Heart left ventricle (tissue), 16 donors: Measurements from ENCODE around the gene CUEDC2. TPM values are rescaled to one million over a fixed set of nuclear protein-coding genes. Genes with fewer than 3 reads are reported as not detected.

Experiments
- ATAC-seq, 4 donors: fragments of 200-7000 bp; cut with Tn5 transposase; one replicate each; pipeline ENCODE4 v1.9.1; 2020 to 2022; ENCODE audit warnings: moderate library complexity in 4 of 4, mild to moderate bottlenecking in 3 of 4, moderate number of reproducible peaks in 1 of 4
- DNase-seq, 5 donors: peaks; one replicate each; pipeline ENCODE4 v3.0.0-alpha.2; 2020
- H3K27ac ChIP-seq, 12 donors: fragments of 200-600 bp; sonication (generic) in 4 of 12; one replicate each; pipeline versions ENCODE4 v1.5.0 to v1.8.0; 2016 to 2022; ENCODE audit warnings: mild to moderate bottlenecking in 2 of 12
- H3K27me3 ChIP-seq, 9 donors: fragments of 200-600 bp; sonication (generic) in 2 of 9; one replicate each; pipeline versions ENCODE4 v1.5.1 to v1.8.0; 2016 to 2022; ENCODE audit warnings: mild to moderate bottlenecking in 3 of 9
- H3K36me3 ChIP-seq, 9 donors: fragments of 200-600 bp; sonication (generic) in 2 of 9; one replicate each; pipeline versions ENCODE4 v1.5.0 to v1.8.0; 2018 to 2022; ENCODE audit warnings: mild to moderate bottlenecking in 2 of 9
- H3K4me1 ChIP-seq, 12 donors: fragments of 200-600 bp; sonication (generic) in 4 of 12; one replicate each; pipeline versions ENCODE4 v1.5.0 to v1.8.0; 2016 to 2022; ENCODE audit warnings: mild to moderate bottlenecking in 3 of 12
- H3K4me3 ChIP-seq, 12 donors: fragments of 200-600 bp; sonication (generic) in 4 of 12; one replicate each; pipeline versions ENCODE4 v1.5.0 to v1.8.0; 2017 to 2022; ENCODE audit warnings: mild to moderate bottlenecking in 9 of 12, moderate library complexity in 4 of 12
- H3K9me3 ChIP-seq, 12 donors: fragments of 200-600 bp; sonication (generic) in 4 of 12; one replicate each; pipeline versions ENCODE4 v1.5.0 to v1.8.0; 2016 to 2022; ENCODE audit warnings: mild to moderate bottlenecking in 1 of 12
- POLR2A ChIP-seq, 2 donors: fragments of 450-650 bp; IDR thresholded peaks; one replicate each; pipeline ENCODE4 v1.6.1; 2017; ENCODE audit warnings: antibody characterized with exemption in 2 of 2, mild to moderate bottlenecking in 2 of 2, moderate library complexity in 2 of 2
- WGBS, 4 donors: extraction: QIAGEN DNeasy Blood & Tissue Kit in 2 of 4; methylation state at CpG; one replicate each; pipeline versions ENCODE4 v1.1.5 to v1.1.7; 2013 to 2018; 5-methylcytosine and 5-hydroxymethylcytosine counted together
- intact Hi-C, 10 donors: fragments of 100-400 bp; cut with DNase I; formaldehyde crosslinking; loops; one replicate each; pipeline versions ENCODE4 v1.11.1 to v1.14.2; 2022
- polyA plus RNA-seq, 2 donors: library from polyadenylated mRNA; stranded (reverse); fragments of 200-250 nt; gene quantifications; one replicate each; pipeline ENCODE4 v1.2.3, GENCODE V29; 2013
- total RNA-seq, 9 donors: library from RNA; depleted of rRNA in 2 of 9; stranded (reverse); fragments of >200 nt in 2 of 9; fragmentation: NEBNext Ultra II Directional in 3 of 9; extraction: Animal tissue kit (Norgen Biotek cat#: 25700) in 3 of 9; gene quantifications; one replicate each; pipeline versions ENCODE4 v1.1.0 to v1.2.4, GENCODE V29; 2016 to 2023
- TF ChIP-seq, protein P1 (sequence below), 12 donors: fragments of 200-600 bp; sonication (generic) in 4 of 12; IDR thresholded peaks; one replicate each; pipeline versions ENCODE4 v1.5.0 to v1.8.0; 2018 to 2022; ENCODE audit warnings: antibody characterized with exemption in 12 of 12, mild to moderate bottlenecking in 5 of 12
- donor health status: ischemic (EF 13 %, LVEDD 7.1; RV severe dilation, severe dysfunction).
- donor health status: healthy with polysubstance abuse.
- donor health status: DM: no; HTN: yes; CAD: no.
- donor health status: DM: no; HTN: no; CAD: no.
- donor health status: ischemic (EF 25% LVEDD 6.9; RV normal size, moderate dysfunction).
- donor health status: ischemic (EF 25% LVEDD 5.7; RV mildly dilated, moderate dysfunction).
- donor health status: healthy.
- donor health status: DM: yes; HTN: yes; CAD: no.
- donor health status: ischemic (EF 35%, LVEDD 5.7; RV mildly dilated, moderate dysfunction).
- donor health status: nonischemic (EF 11% LVEDD 7.7; RV severe dilation, severe dysfunction).
- donor health status: DM: yes; HTN: yes; CAD: no.
- donor health status: PGD.
- donor health status: ischemic (EF 29% LVEDD 5.4; RV normal size, mild dysfunction).
- donor health status: nonischemic (EF 23%, LVEDD 6.1; RV moderate dilation, normal function).

Gene CUEDC2
- total and polyA plus RNA-seq, 11 donors: 62.0 to 107 (median 79.2) TPM

DNA sequence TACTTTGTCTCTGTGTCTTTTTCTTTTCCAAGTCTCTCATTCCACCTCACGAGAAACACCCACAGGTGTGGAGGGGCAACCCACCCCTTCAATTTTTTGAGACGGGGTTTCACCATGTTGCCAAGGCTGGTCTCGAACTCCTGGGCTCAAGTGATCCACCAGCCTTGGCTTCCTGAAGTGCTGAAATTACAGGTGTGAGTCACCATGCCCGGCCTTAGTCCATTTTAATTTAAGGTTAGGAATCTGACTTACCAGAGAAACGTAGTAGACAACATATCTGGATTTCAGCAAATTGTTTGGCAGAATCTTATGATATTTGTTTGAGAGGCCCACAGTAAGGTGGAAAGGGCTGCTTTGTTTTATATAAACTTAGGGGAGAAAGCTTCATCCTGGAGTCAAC is 40.1 kb downstream of the CUEDC2 start:
- WGBS, 4 donors: 89 to 93% (median 90%) methylated on average over 5 of the region's 5 CpGs
- H3K36me3 ChIP-seq: peaks cover 0 to 8% (median 0%) of the 10 kb centered on the region in 9 donors
- DNase-seq (no peak), ATAC-seq (no peak)
- TF ChIP-seq, protein P1, sequence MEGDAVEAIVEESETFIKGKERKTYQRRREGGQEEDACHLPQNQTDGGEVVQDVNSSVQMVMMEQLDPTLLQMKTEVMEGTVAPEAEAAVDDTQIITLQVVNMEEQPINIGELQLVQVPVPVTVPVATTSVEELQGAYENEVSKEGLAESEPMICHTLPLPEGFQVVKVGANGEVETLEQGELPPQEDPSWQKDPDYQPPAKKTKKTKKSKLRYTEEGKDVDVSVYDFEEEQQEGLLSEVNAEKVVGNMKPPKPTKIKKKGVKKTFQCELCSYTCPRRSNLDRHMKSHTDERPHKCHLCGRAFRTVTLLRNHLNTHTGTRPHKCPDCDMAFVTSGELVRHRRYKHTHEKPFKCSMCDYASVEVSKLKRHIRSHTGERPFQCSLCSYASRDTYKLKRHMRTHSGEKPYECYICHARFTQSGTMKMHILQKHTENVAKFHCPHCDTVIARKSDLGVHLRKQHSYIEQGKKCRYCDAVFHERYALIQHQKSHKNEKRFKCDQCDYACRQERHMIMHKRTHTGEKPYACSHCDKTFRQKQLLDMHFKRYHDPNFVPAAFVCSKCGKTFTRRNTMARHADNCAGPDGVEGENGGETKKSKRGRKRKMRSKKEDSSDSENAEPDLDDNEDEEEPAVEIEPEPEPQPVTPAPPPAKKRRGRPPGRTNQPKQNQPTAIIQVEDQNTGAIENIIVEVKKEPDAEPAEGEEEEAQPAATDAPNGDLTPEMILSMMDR (IDR thresholded peaks at IDR 0.05): no peak
- no peak for TF ChIP-seq POLR2A (IDR thresholded peaks at IDR 0.05)
- peaks cover 0 to 30% (median 20%) of the 10 kb centered on the region in 12 donors for H3K4me1 ChIP-seq
- no peaks in the 10 kb centered on the region for H3K9me3 ChIP-seq
- intact Hi-C loops: loop anchor here in 5 of 10 donors (5.0 to 10.0 kb wide), 3 partner anchors 85 to 192 kb away; no protein-coding TSS in a partner anchor
- H3K27me3 ChIP-seq: no peaks in the 10 kb centered on the region
- H3K4me3 ChIP-seq: no peak overlapping the region
- no peak overlapping the region for H3K27ac ChIP-seq

DNA sequence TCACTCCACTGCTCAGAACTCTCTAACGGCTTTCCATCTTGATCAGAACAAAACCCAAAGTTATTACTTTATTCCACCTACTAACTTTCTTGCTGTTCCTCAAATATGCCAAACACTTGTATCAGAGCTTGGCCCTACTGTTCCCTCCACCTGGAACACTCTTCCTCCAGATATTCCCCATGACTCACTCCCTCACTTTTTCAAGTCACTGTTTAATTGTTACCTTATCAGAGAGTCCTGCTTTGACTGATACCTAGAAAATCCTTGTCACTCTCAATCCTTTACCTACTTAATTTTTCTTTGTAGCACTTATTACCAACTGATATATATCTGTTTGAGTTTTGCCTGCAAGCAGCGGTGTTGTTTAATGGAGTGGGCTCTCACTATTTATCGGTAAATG is 42.5 kb downstream of the CUEDC2 start:
- Histone ChIP-seq H3K9me3 (no peaks in the 10 kb centered on the region), H3K27me3 (no peaks in the 10 kb centered on the region), H3K27ac (no peak overlapping the region), H3K4me1 (peaks cover 0 to 21% (median 11%) of the 10 kb centered on the region in 12 donors), H3K4me3 (no peak overlapping the region), H3K36me3 (no peaks in the 10 kb centered on the region)
- DNase-seq (no peak), ATAC-seq (no peak)
- TF ChIP-seq POLR2A (IDR thresholded peaks at IDR 0.05): no peak
- TF ChIP-seq, protein P1 (IDR thresholded peaks at IDR 0.05): no peak
- intact Hi-C loops: loop anchor here in 7 of 10 donors (5.0 to 10.0 kb wide), 5 partner anchors 85 to 195 kb away; no protein-coding TSS in a partner anchor
- WGBS, 4 donors: 88 to 91% (median 90%) methylated on average over 3 of the region's 3 CpGs

DNA sequence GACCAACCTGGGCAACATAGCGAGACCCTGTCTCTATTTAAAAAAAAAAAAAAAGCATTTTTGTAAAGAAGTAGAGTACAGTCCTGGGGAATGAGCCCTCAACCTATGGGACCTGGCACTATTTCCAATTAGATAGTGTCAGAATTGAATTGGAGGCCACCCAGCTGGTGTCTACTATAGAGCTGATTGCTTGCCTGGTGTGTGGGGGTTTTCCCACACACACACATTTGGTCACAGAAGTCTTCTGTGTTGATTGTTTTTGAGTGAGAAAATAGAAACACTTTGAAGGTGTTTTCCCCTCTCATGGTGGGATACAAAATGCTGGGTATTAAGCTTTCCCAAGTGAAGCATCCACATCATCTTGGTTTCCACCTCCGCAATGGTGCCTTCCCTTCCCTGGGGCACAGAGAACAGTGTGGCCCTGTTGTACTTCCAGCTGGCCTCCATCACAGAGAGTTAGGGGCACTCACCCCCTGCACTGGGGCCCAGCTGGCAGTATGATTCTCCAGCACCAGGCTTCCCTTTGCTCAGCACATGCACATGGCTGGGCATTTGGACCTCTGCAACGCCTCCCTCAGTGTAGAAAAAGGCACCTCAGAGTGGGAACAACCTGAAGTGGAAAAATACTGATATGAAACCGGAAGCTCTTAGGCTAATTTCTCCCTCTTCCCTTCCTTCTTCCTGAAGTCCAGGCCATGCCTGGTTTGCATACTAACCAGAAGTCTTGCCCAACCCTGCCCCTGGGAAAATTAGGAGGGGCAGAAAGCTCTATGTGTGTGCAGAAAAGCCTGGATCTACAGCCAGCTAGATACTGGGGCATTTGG is 47.6 kb downstream of the CUEDC2 start:
- H3K27me3 ChIP-seq: no peaks in the 10 kb centered on the region
- TF ChIP-seq, protein P1 (IDR thresholded peaks at IDR 0.05): no peak
- TF ChIP-seq POLR2A (IDR thresholded peaks at IDR 0.05): no peak

DNA sequence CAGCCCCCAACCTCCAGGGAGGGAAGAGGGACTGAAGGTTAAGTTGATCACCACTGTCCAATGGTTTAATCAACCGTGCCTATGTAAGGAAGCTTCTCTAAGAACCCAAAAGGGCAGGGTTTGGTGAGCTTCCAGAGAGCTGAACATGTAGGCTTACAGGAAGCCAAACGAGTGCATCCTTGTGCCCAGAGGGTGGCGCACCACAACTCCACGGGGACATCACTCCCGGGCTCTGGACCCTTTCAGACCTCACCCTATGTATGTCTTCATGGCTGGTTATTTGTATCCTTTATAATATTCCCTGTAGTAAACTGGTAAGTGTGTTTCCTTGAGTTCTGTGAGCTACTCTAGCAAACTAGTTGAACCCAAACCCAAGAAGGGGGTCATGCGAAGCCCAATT is 48.3 kb downstream of the CUEDC2 start:
- Histone ChIP-seq H3K27me3 (no peaks in the 10 kb centered on the region), H3K4me1 (peaks cover 0 to 17% (median 0%) of the 10 kb centered on the region in 12 donors), H3K9me3 (no peaks in the 10 kb centered on the region), H3K27ac (no peak overlapping the region), H3K4me3 (no peak overlapping the region), H3K36me3 (peaks cover 5 to 45% (median 41%) of the 10 kb centered on the region in 9 donors)
- intact Hi-C loops: loop anchor here in 1 of 10 donors (10.0 kb wide), 1 partner anchor 91 kb away; no protein-coding TSS in a partner anchor
- 45 to 53% (median 49%) methylated on average over 6 of the region's 6 CpGs for WGBS, 4 donors
- TF ChIP-seq, protein P1 (IDR thresholded peaks at IDR 0.05): no peak
- no peak for TF ChIP-seq POLR2A (IDR thresholded peaks at IDR 0.05)
- DNase-seq (no peak), ATAC-seq (no peak)

More for the DNA sequence above, 47.6 kb downstream of the CUEDC2 start:
- DNase-seq (no peak), ATAC-seq (peak in 2 of 4 donors; percentile 35 to 48)
- peaks cover 0 to 17% (median 0%) of the 10 kb centered on the region in 12 donors for H3K4me1 ChIP-seq
- H3K9me3 ChIP-seq: no peaks in the 10 kb centered on the region
- WGBS, 4 donors: 55 to 72% (median 61%) methylated on average over 4 of the region's 4 CpGs
- no peak overlapping the region for H3K4me3 ChIP-seq
- intact Hi-C loops: loop anchor here in 2 of 10 donors (5.0 to 10.0 kb wide), 2 partner anchors 90 to 187 kb away; no protein-coding TSS in a partner anchor
- no peak overlapping the region for H3K27ac ChIP-seq
- peaks cover 2 to 38% (median 33%) of the 10 kb centered on the region in 9 donors for H3K36me3 ChIP-seq
